Inflammatory macrophage treated with lipopolysaccharide for 1 hour (primary cell): Measurements from ENCODE around the gene CXCL17.

Experiments
- DNase-seq, 2 donors: peaks; one replicate each; pipeline ENCODE4 v3.0.0-alpha.2; 2020 to 2022

CXCL17 gene

GRCh38 chr19:42423462-42424344, 19.0 kb downstream of the CXCL17 start:
- DNase-seq = peak; percentile 52 to 80

- DNase-seq = no peak
Observed at GRCh38 chr19:42422901-42423461, 19.8 kb downstream of the CXCL17 start.

- DNase-seq = no peak
Observed at GRCh38 chr19:42422092-42422900, 20.4 kb downstream of the CXCL17 start.

GRCh38 chr19:42421591-42422031, 21.1 kb downstream of the CXCL17 start:
- no peak for DNase-seq

- no peak for DNase-seq
Observed at GRCh38 chr19:42421101-42421500, 21.6 kb downstream of the CXCL17 start.

- DNase-seq = peak; percentile 33 to 63
Observed at GRCh38 chr19:42420055-42420544, 22.6 kb downstream of the CXCL17 start.

GRCh38 chr19:42419309-42419708, 23.4 kb downstream of the CXCL17 start:
- no peak for DNase-seq

- DNase-seq = no peak
Observed at GRCh38 chr19:42412661-42413076, 30.1 kb downstream of the CXCL17 start.

- no peak for DNase-seq
Observed at GRCh38 chr19:42412227-42412626, 30.5 kb downstream of the CXCL17 start.

- no peak for DNase-seq
Observed at GRCh38 chr19:42411581-42412178, 31.1 kb downstream of the CXCL17 start.

- no peak for DNase-seq
Observed at GRCh38 chr19:42410371-42410770, 32.4 kb downstream of the CXCL17 start.

- no peak for DNase-seq
Observed at GRCh38 chr19:42409477-42409876, 33.3 kb downstream of the CXCL17 start.

- DNase-seq = no peak
Observed at GRCh38 chr19:42407816-42408175, 35.0 kb downstream of the CXCL17 start.

GRCh38 chr19:42407085-42407815, 35.5 kb downstream of the CXCL17 start:
- no peak for DNase-seq

- DNase-seq = no peak
Observed at GRCh38 chr19:42406111-42406510, 36.6 kb downstream of the CXCL17 start.

- DNase-seq = no peak
Observed at GRCh38 chr19:42403586-42403985, 39.2 kb downstream of the CXCL17 start.

GRCh38 chr19:42402376-42403116, 40.2 kb downstream of the CXCL17 start:
- no peak for DNase-seq

- DNase-seq = peak; percentile 27 to 86
Observed at GRCh38 chr19:42401365-42402303, 41.1 kb downstream of the CXCL17 start.

- DNase-seq = no peak
Observed at GRCh38 chr19:42400404-42400803, 42.3 kb downstream of the CXCL17 start.
